ENCODE data around the gene CNTN1. TPM values are rescaled to one million over a fixed set of nuclear protein-coding genes. Genes with fewer than 3 reads are reported as not detected.

Gene CNTN1
- total RNA-seq, 1 donor from 2014 or later, result 0.46 TPM

DNA sequence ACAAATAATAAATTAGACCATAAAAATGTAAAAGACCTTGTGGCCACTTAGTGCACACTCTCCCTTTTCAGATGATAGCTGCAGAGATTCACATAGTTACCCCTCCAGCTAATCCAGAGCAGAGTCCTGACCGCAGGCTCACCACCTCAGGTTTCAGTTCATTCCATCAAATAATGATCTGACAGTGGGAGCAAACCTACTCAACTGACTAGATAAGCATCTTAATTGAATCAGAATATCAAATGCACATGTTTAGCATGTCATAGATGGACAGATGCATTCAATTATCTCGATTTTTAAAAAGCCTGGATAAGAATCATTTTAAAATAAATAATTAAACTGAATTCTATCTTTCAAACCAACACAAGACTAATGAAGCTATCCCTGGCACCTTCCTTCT, 253.5 kb downstream of the CNTN1 start:
- no peak overlapping the region for H3K4me3 Mint-ChIP-seq (ENCODE audit: unreplicated experiment)
- no peaks in the 10 kb centered on the region for H3K9me3 Mint-ChIP-seq (ENCODE audit: unreplicated experiment)
- H3K4me1 Mint-ChIP-seq (ENCODE audit: unreplicated experiment), result no peaks in the 10 kb centered on the region
- no peak overlapping the region for H3K27ac Mint-ChIP-seq (ENCODE audit: unreplicated experiment)
- DNase-seq (ENCODE audit: low spot score), result no peak
- no peaks in the 10 kb centered on the region for H3K36me3 Mint-ChIP-seq (ENCODE audit: low read depth, unreplicated experiment)
- H3K27me3 Mint-ChIP-seq (ENCODE audit: unreplicated experiment), result no peaks in the 10 kb centered on the region
- TF ChIP-seq, protein P1, sequence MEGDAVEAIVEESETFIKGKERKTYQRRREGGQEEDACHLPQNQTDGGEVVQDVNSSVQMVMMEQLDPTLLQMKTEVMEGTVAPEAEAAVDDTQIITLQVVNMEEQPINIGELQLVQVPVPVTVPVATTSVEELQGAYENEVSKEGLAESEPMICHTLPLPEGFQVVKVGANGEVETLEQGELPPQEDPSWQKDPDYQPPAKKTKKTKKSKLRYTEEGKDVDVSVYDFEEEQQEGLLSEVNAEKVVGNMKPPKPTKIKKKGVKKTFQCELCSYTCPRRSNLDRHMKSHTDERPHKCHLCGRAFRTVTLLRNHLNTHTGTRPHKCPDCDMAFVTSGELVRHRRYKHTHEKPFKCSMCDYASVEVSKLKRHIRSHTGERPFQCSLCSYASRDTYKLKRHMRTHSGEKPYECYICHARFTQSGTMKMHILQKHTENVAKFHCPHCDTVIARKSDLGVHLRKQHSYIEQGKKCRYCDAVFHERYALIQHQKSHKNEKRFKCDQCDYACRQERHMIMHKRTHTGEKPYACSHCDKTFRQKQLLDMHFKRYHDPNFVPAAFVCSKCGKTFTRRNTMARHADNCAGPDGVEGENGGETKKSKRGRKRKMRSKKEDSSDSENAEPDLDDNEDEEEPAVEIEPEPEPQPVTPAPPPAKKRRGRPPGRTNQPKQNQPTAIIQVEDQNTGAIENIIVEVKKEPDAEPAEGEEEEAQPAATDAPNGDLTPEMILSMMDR (IDR thresholded peaks at IDR 0.05; ENCODE audit: unreplicated experiment), result no peak

- H3K9me3 Mint-ChIP-seq (ENCODE audit: unreplicated experiment), result no peaks in the 10 kb centered on the region
- no peak for DNase-seq (ENCODE audit: low spot score)
- H3K4me1 Mint-ChIP-seq (ENCODE audit: unreplicated experiment), result no peaks in the 10 kb centered on the region
- TF ChIP-seq, protein P1 (IDR thresholded peaks at IDR 0.05; ENCODE audit: unreplicated experiment), result peak; percentile 73
- no peaks in the 10 kb centered on the region for H3K27me3 Mint-ChIP-seq (ENCODE audit: unreplicated experiment)
- H3K36me3 Mint-ChIP-seq (ENCODE audit: low read depth, unreplicated experiment), result no peaks in the 10 kb centered on the region
- H3K27ac Mint-ChIP-seq (ENCODE audit: unreplicated experiment), result no peak overlapping the region
- H3K4me3 Mint-ChIP-seq (ENCODE audit: unreplicated experiment), result no peak overlapping the region
These were observed 254.5 kb downstream of the CNTN1 start for GRCh38 chr12:40946612-40947194.

DNA sequence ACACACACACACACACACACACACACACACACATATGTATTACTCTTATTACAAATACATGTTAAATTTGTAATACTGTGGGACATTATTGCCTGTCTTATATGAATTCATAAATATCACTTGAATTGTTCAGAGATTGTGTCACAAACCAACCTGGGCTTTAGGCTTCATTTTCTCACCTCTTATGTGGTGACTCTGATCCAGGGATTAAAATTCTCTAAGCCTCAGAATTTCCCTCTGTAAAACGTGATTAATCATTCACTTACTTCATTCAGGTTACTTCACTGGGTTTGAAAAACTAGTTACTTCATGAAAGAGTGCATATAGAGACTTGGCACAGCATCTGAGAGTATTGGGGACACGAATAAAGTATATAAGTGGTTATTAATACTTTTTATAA, 255.6 kb downstream of the CNTN1 start:
- TF ChIP-seq, protein P1 (IDR thresholded peaks at IDR 0.05; ENCODE audit: unreplicated experiment), result no peak
- no peaks in the 10 kb centered on the region for H3K36me3 Mint-ChIP-seq (ENCODE audit: low read depth, unreplicated experiment)
- no peaks in the 10 kb centered on the region for H3K9me3 Mint-ChIP-seq (ENCODE audit: unreplicated experiment)
- no peak overlapping the region for H3K27ac Mint-ChIP-seq (ENCODE audit: unreplicated experiment)
- H3K27me3 Mint-ChIP-seq (ENCODE audit: unreplicated experiment), result no peaks in the 10 kb centered on the region
- H3K4me3 Mint-ChIP-seq (ENCODE audit: unreplicated experiment), result no peak overlapping the region
- no peaks in the 10 kb centered on the region for H3K4me1 Mint-ChIP-seq (ENCODE audit: unreplicated experiment)
- no peak for DNase-seq (ENCODE audit: low spot score)

- no peak for DNase-seq (ENCODE audit: low spot score)
- H3K27me3 Mint-ChIP-seq (ENCODE audit: unreplicated experiment), result no peaks in the 10 kb centered on the region
- no peaks in the 10 kb centered on the region for H3K4me1 Mint-ChIP-seq (ENCODE audit: unreplicated experiment)
- no peaks in the 10 kb centered on the region for H3K36me3 Mint-ChIP-seq (ENCODE audit: low read depth, unreplicated experiment)
- H3K4me3 Mint-ChIP-seq (ENCODE audit: unreplicated experiment), result no peak overlapping the region
- TF ChIP-seq, protein P1 (IDR thresholded peaks at IDR 0.05; ENCODE audit: unreplicated experiment), result no peak
- no peak overlapping the region for H3K27ac Mint-ChIP-seq (ENCODE audit: unreplicated experiment)
- H3K9me3 Mint-ChIP-seq (ENCODE audit: unreplicated experiment), result no peaks in the 10 kb centered on the region
These were observed 260.8 kb downstream of the CNTN1 start for GRCh38 chr12:40953076-40953475.

GRCh38 chr12:40957417-40957816, 265.2 kb downstream of the CNTN1 start:
- DNase-seq (ENCODE audit: low spot score), result no peak
- no peaks in the 10 kb centered on the region for H3K36me3 Mint-ChIP-seq (ENCODE audit: low read depth, unreplicated experiment)
- TF ChIP-seq, protein P1 (IDR thresholded peaks at IDR 0.05; ENCODE audit: unreplicated experiment), result no peak
- no peak overlapping the region for H3K27ac Mint-ChIP-seq (ENCODE audit: unreplicated experiment)
- H3K9me3 Mint-ChIP-seq (ENCODE audit: unreplicated experiment), result no peaks in the 10 kb centered on the region
- no peaks in the 10 kb centered on the region for H3K4me1 Mint-ChIP-seq (ENCODE audit: unreplicated experiment)
- no peak overlapping the region for H3K4me3 Mint-ChIP-seq (ENCODE audit: unreplicated experiment)
- H3K27me3 Mint-ChIP-seq (ENCODE audit: unreplicated experiment), result no peaks in the 10 kb centered on the region

Measured in endothelial cell (in vitro differentiated cells).